ENCODE measurements around the gene SMG7. TPM values are rescaled to one million over a fixed set of nuclear protein-coding genes. Genes with fewer than 3 reads are reported as not detected.
A peak's percentile ranks its signal among the peaks of the same experiment; 100 is the strongest.

SMG7 gene
- total RNA-seq, 1 experiment from 2014 or later, result 54.1 TPM

- ChIA-PET RAD21 (ENCODE audit: low non-redundant PET in 1 of 2, low total read pairs in 2 of 2, uncharacterized antibody in 2 of 2, unreplicated experiment in 2 of 2) (no interaction called here), CTCF (no interaction called here), POLR2A (no interaction called here)
- no peaks in the 10 kb centered on the region for H3K9me3 ChIP-seq (ENCODE audit: control insufficient read depth in 1 of 2, insufficient read depth in 1 of 2, low read depth in 1 of 2, low read length in 2 of 2)
- intact Hi-C loops (cut with micrococcal nuclease), result no loop called here
- H3K9ac ChIP-seq (ENCODE audit: low read length), result no peak overlapping the region
- H3K36me3 ChIP-seq (ENCODE audit: control insufficient read depth in 1 of 2, insufficient read depth in 2 of 2, low read length in 2 of 2), result no peaks in the 10 kb centered on the region
- peak; percentile 68 for ATAC-seq
- peak overlapping the region; percentile 46 for H3K4me2 ChIP-seq (ENCODE audit: low read length)
- no TSS peak for BruUV-seq (replicated peaks)
- no peaks in the 10 kb centered on the region for H3K27me3 ChIP-seq (ENCODE audit: insufficient read depth, low read length)
- no peak overlapping the region for H3K4me3 ChIP-seq (replicated peaks in 1 of 2; ENCODE audit: low read depth in 1 of 2, low read length in 2 of 2)
- H3K9me2 ChIP-seq (ENCODE audit: insufficient read depth), result no peaks in the 10 kb centered on the region
- H3K4me1 ChIP-seq (ENCODE audit: control insufficient read depth in 1 of 2, insufficient read depth in 2 of 2, low read length in 2 of 2), result peaks cover 3 to 23% of the 10 kb centered on the region in 2 experiments; a peak in 2 of 4 replicates
- H3K27ac ChIP-seq (ENCODE audit: low read depth, low read length), result no peak overlapping the region
- TF ChIP-seq ELF1 (IDR thresholded peaks at IDR 0.05; ENCODE audit: borderline replicate concordance, low read depth) (no peak), ZFX (IDR thresholded peaks at IDR 0.05) (no peak), REST (IDR thresholded peaks at IDR 0.05; ENCODE audit: low read depth) (no peak), RAD21 (IDR thresholded peaks at IDR 0.05; ENCODE audit: low read depth) (no peak), ZNF274 (IDR thresholded peaks at IDR 0.05; ENCODE audit: low read depth, low read length) (no peak), ZBTB33 (IDR thresholded peaks at IDR 0.05; ENCODE audit: extremely low read depth, insufficient replicate concordance, low read length) (no peak)
- no peak for DNase-seq (ENCODE audit: low read depth, low spot score)
- no peaks in the 10 kb centered on the region for H3K79me2 ChIP-seq (ENCODE audit: insufficient read depth, low read length)
- H2AFZ ChIP-seq (ENCODE audit: low read depth, low read length, poor library complexity, severe bottlenecking), result no peak overlapping the region
- no peaks in the 10 kb centered on the region for H4K20me1 ChIP-seq (ENCODE audit: insufficient read depth)
Measured at GRCh38 chr1:183431840-183432547, 40.3 kb upstream of the SMG7 start.
